GM21723 (cell line): ENCODE data around the gene TATDN2.
A peak's percentile ranks its signal among the peaks of the same experiment; 100 is the strongest.

Experiments
- ATAC-seq: cut with Tn5 transposase; IDR thresholded peaks from one replicate; pipeline ENCODE4 v1.9.1; 2021; ENCODE audit warnings: mild to moderate bottlenecking, moderate library complexity; ENCODE audit not compliant: unreplicated experiment

Gene TATDN2

GRCh38 chr3:10315771-10316344 lies 67.6 kb downstream of the TATDN2 start:
- ATAC-seq, result no peak

- ATAC-seq, result no peak
These were observed 69.2 kb downstream of the TATDN2 start for GRCh38 chr3:10317311-10317960.

- no peak for ATAC-seq
These were observed 69.7 kb downstream of the TATDN2 start for GRCh38 chr3:10317961-10318350.

GRCh38 chr3:10319251-10319650 lies 71.0 kb downstream of the TATDN2 start:
- ATAC-seq, result no peak

GRCh38 chr3:10319804-10320203 lies 71.5 kb downstream of the TATDN2 start:
- ATAC-seq, result no peak

- ATAC-seq, result peak; percentile 2
These were observed 72.0 kb downstream of the TATDN2 start for GRCh38 chr3:10320320-10320677.

- no peak for ATAC-seq
These were observed 73.5 kb downstream of the TATDN2 start for GRCh38 chr3:10321630-10322351.

- peak; percentile 32 for ATAC-seq
These were observed 74.1 kb downstream of the TATDN2 start for GRCh38 chr3:10322352-10322710.

GRCh38 chr3:10327592-10327991 lies 79.3 kb downstream of the TATDN2 start:
- no peak for ATAC-seq

- no peak for ATAC-seq
These were observed 80.3 kb downstream of the TATDN2 start for GRCh38 chr3:10328460-10329071.

- ATAC-seq, result no peak
These were observed 81.3 kb downstream of the TATDN2 start for GRCh38 chr3:10329495-10330015.

GRCh38 chr3:10330319-10330718 lies 82.1 kb downstream of the TATDN2 start:
- ATAC-seq, result no peak
